GM12864 (cell line): ENCODE results near the gene CTU2.

Source experiments
- DNase-seq: peaks from one replicate; pipeline ENCODE4 v3.0.0-alpha.2; 2011; ENCODE audit warnings: low read depth
- H3K4me3 ChIP-seq: 2 replicates; pipeline ENCODE4 v1.5.1; 2011; ENCODE audit warnings: mild to moderate bottlenecking, low read depth, low read length, control low read depth
- CTCF ChIP-seq: IDR thresholded peaks from 2 replicates; pipeline ENCODE4 v1.5.1; 2011; ENCODE audit warnings: low read depth, mild to moderate bottlenecking, moderate library complexity, low read length, control low read depth, inconsistent platforms; ENCODE audit errors: missing control alignments

Gene CTU2

DNA sequence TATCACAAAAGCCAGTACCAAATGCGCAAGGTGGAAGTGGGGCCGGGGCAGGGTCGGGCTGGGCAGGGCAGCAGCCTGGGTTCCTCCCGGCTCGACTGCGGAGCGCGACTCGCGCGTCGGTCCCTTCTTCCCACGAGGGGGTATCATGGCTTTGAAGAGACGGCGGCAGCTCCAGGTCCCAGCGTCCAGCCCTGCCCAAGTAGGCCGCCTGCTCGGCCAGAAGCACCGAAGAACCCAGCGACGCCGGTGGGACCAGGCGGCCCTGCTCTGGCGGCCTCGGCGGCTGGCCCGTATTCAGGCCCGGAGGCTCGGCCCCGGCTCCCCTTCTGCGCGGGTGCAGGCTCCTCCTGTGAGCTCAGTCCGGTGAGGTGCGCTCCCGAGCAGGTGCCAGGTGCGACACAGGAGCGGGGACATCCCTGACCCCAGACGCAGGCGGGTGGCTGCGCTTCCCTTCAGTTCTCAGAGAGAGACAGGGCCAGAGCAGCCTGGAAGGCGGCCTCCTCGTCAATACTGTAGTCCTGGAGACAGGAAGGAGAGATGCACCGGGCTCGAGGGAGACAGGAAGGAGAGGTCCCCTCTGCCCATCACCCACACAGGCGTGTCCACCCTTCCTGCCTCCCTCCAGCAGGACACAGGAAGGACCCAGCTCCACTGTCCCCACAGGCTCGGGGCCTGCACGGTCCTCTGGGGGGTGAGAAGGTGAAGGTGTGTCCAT is 9.0 kb upstream of the CTU2 start:
- no peak for TF ChIP-seq CTCF
- no peak for DNase-seq

GRCh38 chr16:88697831-88698615 is 8.3 kb upstream of the CTU2 start:
- peak; percentile 24 for TF ChIP-seq CTCF
- DNase-seq, result no peak

More for the DNA sequence above, 9.0 kb upstream of the CTU2 start:
- no peak overlapping the region for H3K4me3 ChIP-seq

DNA sequence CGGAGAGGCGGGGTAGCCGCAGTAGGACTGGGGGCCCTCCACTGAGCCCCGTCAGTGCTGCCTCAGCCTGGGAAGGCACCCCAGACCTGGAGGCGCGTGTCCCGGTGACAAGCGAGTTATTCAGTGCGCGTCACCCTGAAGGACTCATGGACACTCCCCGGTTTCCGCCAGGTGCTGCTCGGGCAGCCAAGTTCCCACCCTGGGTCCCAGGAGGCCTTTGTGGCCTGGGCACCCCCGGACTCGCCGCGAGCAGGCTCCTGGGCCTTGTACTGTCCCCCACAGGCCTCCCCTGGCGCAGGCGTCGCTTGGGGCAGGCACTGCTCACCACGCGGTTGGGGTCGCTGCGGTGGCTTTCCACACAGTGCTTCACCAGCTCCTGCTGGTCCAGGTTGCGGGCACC is 7.7 kb upstream of the CTU2 start:
- no peak for TF ChIP-seq CTCF

More at GRCh38 chr16:88697831-88698615, 8.3 kb upstream of the CTU2 start:
- no peak overlapping the region for H3K4me3 ChIP-seq

DNA sequence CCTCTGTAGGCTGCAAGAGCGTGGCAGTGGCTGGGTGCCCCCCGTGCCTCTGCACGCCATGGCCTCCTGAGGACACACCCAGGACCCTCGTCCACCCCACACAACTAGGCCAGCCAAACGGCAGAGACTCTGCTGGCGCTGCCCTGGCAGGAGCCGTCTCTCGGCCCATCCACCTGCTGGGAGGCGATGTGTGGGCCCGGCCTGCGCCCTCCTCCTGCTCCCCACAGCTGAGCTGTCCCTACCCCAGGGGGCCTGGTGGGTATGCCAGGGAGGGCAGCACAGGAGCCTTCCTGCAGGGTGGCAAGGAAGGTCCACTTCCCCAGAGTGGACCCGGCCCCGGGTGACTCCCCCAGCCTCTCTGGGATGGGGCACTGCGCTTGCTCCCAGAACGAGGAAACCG is 7.1 kb upstream of the CTU2 start:
- H3K4me3 ChIP-seq, result no peak overlapping the region
- no peak for TF ChIP-seq CTCF
- DNase-seq, result no peak

More for the DNA sequence above, 7.7 kb upstream of the CTU2 start:
- H3K4me3 ChIP-seq, result no peak overlapping the region
- DNase-seq, result no peak

DNA sequence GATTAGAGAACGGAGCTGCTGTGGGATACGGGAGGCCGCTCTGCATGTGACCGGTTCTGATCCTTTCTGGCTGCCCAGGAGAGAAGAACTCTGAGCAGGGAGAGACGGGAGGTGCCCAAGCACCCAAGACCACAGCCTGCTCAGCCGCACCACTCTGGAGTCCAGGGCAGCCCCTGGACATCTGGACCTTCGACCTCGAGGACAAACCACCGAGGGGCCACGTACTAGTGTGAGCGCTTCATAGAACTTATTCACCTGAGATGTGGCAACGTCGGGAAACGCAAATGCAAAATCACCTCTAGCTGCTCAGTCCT is 6.0 kb upstream of the CTU2 start:
- DNase-seq, result no peak
- no peak overlapping the region for H3K4me3 ChIP-seq
- no peak for TF ChIP-seq CTCF

DNA sequence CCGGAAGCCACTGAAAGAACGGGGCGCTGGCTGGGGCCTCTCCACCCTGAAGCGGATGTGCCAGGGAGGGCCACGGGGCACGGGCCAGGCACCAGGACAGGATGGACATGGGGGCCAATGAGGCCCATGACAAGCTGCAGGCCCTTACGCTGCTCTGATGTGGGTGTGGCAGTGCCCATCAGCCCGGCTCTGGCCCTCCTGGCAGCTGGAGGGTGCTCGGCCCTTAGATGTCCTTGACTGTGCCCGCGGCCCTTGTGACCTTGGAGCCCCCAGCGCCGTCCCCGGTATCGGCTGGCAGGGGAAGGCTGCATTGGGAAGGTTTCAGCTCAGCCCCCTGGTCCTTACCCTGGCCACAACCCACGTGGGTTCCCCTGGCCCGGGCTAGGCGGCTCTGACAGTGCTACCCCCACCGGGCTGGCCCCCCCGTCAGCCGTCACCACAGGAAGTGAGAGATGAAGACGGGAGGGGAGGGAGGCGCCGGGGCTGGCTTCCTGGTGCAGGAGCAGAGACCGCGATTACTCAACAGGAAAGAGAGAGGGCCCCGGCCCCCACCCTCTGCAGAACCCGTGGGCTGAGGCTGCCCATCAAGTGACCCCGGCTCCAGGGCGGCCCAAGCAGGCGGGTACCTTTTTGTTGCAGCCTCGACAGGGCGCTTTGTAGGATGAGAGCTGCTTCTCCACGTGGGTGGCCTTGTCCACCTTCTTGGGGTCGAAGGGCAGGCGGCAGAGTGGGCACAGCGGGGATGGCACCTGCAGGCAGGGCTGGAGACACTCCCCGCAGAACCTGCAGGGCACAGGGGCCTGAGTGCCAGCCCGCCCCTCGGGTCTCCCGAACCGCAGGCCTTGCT is 5.4 kb upstream of the CTU2 start:
- no peak for DNase-seq
- no peak for TF ChIP-seq CTCF
- H3K4me3 ChIP-seq, result peak overlapping the region; percentile 36
